Activated naive CD8-positive, alpha-beta T cell treated with anti-CD3 and anti-CD28 coated beads, Interleukin-2, amount 50 U/mL, for 24 hours (primary cell): ENCODE measurements around the gene GREB1.

Experiments
- ATAC-seq: fragments of 150-1000 bp; cut with Tn5 transposase; one replicate; pipeline ENCODE4 v1.10.0; 2021
- DNase-seq: peaks from one replicate; pipeline ENCODE4 v3.0.0; 2021
- H3K27ac Mint-ChIP-seq: one replicate; pipeline ENCODE4 v1.8.0; 2021; ENCODE audit warnings: mild to moderate bottlenecking, mixed read lengths
- H3K27me3 Mint-ChIP-seq: one replicate; pipeline ENCODE4 v1.8.0; 2021; ENCODE audit warnings: mixed read lengths
- H3K36me3 Mint-ChIP-seq: one replicate; pipeline ENCODE4 v1.8.0; 2021; ENCODE audit warnings: low read depth, mixed read lengths
- H3K4me1 Mint-ChIP-seq: one replicate; pipeline ENCODE4 v1.8.0; 2021; ENCODE audit warnings: mixed read lengths
- H3K4me3 Mint-ChIP-seq: one replicate; pipeline ENCODE4 v1.8.0; 2021; ENCODE audit warnings: mild to moderate bottlenecking, moderate library complexity, mixed read lengths
- H3K9me3 Mint-ChIP-seq: one replicate; pipeline ENCODE4 v1.8.0; 2021; ENCODE audit warnings: mixed read lengths

The GREB1 gene

DNA sequence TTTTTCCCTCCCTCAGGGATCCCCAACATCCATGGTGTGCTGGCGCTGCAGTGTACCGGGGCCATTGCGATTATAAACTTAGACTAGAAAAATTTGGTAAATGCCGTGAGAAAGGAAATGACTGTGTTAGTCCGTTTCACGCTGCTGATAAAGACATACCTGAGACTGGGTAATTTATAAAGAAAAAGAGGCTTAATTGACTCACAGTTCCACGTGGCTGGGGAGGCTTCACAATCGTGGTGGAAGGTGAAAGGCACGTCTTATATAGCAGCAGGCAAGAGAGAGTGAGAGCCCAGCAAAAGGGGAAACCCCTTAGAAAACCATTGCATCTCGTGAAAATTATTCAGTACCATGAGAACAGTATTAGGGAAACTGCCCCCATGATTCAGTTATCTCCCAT, 91.8 kb downstream of the GREB1 start:
- H3K36me3 Mint-ChIP-seq, result no peaks in the 10 kb centered on the region
- DNase-seq, result no peak
- H3K27ac Mint-ChIP-seq, result no peak overlapping the region
- peaks cover 3% of the 10 kb centered on the region for H3K9me3 Mint-ChIP-seq
- no peak overlapping the region for H3K4me3 Mint-ChIP-seq
- H3K4me1 Mint-ChIP-seq, result no peaks in the 10 kb centered on the region
- ATAC-seq, result peak; percentile 44
- H3K27me3 Mint-ChIP-seq, result peaks cover 1% of the 10 kb centered on the region

DNA sequence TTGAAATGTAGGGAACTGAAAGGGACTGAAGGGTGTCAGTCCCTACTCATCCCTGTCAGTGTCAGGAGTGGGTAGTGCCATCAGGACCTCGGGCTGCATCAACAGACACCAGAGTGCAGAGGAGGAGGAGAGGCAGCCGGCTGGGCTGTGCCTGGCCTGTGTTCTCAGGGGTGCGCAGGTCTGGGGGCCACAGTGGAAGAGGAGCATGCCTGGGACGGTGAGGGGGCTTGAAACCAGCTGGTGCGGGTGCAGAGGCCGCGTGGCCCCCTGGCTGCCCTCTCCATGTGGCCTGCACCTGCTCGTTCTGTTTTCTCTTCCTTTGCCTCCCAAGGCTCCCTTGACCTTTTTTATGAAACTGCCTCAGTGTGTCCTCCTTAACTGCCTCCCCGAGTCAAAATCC, 94.8 kb downstream of the GREB1 start:
- DNase-seq, result no peak
- Mint-ChIP-seq H3K9me3 (peaks cover 3% of the 10 kb centered on the region), H3K27ac (no peak overlapping the region), H3K4me1 (no peaks in the 10 kb centered on the region), H3K36me3 (no peaks in the 10 kb centered on the region), H3K27me3 (peaks cover 1% of the 10 kb centered on the region), H3K4me3 (no peak overlapping the region)
- no peak for ATAC-seq

GRCh38 chr2:11629215-11629614, 95.4 kb downstream of the GREB1 start:
- DNase-seq (no peak), ATAC-seq (no peak)
- Mint-ChIP-seq H3K36me3 (no peaks in the 10 kb centered on the region), H3K4me1 (no peaks in the 10 kb centered on the region), H3K27ac (no peak overlapping the region), H3K27me3 (peaks cover 1% of the 10 kb centered on the region), H3K4me3 (no peak overlapping the region), H3K9me3 (peaks cover 3% of the 10 kb centered on the region)

DNA sequence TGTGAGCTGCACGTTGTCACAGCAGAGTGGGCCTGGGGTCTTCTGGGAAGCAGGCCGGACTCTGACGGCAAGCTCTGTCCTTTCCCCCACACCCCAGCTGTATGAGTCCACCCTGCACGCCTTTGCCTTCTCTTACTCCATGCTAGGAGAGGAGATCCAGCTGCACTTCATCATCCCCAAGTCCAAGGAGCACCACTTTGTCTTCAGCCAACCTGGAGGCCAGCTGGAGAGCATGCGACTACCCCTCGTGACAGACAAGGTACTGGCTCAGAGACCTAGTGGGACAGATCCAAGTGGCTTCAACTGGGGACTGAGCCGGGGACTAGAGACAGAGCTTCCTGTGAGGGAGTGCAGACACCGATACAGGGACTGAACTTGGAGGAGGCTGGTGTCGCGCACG, 96.0 kb downstream of the GREB1 start:
- DNase-seq, result no peak
- Mint-ChIP-seq H3K27me3 (peaks cover 1% of the 10 kb centered on the region), H3K4me3 (no peak overlapping the region), H3K27ac (no peak overlapping the region), H3K36me3 (no peaks in the 10 kb centered on the region), H3K9me3 (peaks cover 3% of the 10 kb centered on the region), H3K4me1 (no peaks in the 10 kb centered on the region)
- no peak for ATAC-seq

DNA sequence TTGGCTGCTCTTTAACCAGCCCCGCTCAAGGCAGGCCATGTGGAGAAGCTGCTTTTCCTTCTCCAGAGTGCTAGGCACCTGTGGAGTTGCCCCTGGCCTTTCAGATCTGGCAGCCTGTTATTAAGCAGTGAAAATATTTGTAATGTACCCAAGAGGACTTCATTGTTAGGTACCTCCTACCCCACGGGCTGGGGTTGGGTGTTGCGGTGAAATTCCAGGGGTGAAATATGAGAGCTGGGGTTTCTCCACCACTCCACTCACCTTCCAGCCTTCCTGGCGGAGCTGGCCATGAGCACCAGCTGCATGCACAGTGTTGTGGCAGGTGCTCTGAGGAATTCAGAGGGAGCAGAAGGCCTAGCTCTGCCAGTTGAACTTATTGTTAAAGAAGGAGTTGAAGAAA, 97.0 kb downstream of the GREB1 start:
- Mint-ChIP-seq H3K27ac (no peak overlapping the region), H3K27me3 (peaks cover 1% of the 10 kb centered on the region), H3K4me3 (no peak overlapping the region), H3K4me1 (no peaks in the 10 kb centered on the region), H3K36me3 (no peaks in the 10 kb centered on the region), H3K9me3 (peaks cover 3% of the 10 kb centered on the region)
- no peak for ATAC-seq
- DNase-seq, result no peak

DNA sequence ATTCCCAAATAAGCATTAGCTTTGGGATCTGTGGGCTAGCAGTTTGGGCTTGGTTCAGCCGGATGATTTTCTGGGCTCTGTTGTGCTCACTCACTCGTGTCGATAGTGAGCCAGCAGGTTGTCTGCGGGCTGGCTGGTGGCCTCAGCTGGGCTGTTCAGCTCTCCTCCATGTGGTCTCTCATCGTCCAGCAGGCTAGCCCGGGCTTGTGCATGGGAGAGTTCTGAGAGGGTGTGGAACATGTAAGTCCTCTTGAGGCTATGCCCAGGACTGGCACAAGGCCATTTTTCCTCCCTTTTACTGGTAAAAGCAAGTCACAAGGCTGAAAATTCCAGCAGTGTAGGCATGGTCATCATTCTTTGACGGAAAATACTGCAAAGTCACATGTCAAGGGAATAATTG, 97.6 kb downstream of the GREB1 start:
- DNase-seq (no peak), ATAC-seq (no peak)
- H3K4me1 Mint-ChIP-seq, result no peaks in the 10 kb centered on the region
- H3K9me3 Mint-ChIP-seq, result peaks cover 3% of the 10 kb centered on the region
- H3K4me3 Mint-ChIP-seq, result no peak overlapping the region
- no peaks in the 10 kb centered on the region for H3K36me3 Mint-ChIP-seq
- peaks cover 1% of the 10 kb centered on the region for H3K27me3 Mint-ChIP-seq
- no peak overlapping the region for H3K27ac Mint-ChIP-seq

- no peak overlapping the region for H3K4me3 Mint-ChIP-seq
- H3K36me3 Mint-ChIP-seq, result no peaks in the 10 kb centered on the region
- no peaks in the 10 kb centered on the region for H3K4me1 Mint-ChIP-seq
- no peak for DNase-seq
- no peaks in the 10 kb centered on the region for H3K9me3 Mint-ChIP-seq
- H3K27ac Mint-ChIP-seq, result no peak overlapping the region
- no peak for ATAC-seq
- no peaks in the 10 kb centered on the region for H3K27me3 Mint-ChIP-seq
Observed at GRCh38 chr2:11633923-11634478, 100.2 kb downstream of the GREB1 start.

GRCh38 chr2:11634584-11634983, 100.7 kb downstream of the GREB1 start:
- no peaks in the 10 kb centered on the region for H3K36me3 Mint-ChIP-seq
- H3K4me1 Mint-ChIP-seq, result no peaks in the 10 kb centered on the region
- no peaks in the 10 kb centered on the region for H3K9me3 Mint-ChIP-seq
- H3K4me3 Mint-ChIP-seq, result no peak overlapping the region
- H3K27ac Mint-ChIP-seq, result no peak overlapping the region
- peaks cover under 1% of the 10 kb centered on the region for H3K27me3 Mint-ChIP-seq
- DNase-seq (no peak), ATAC-seq (no peak)

DNA sequence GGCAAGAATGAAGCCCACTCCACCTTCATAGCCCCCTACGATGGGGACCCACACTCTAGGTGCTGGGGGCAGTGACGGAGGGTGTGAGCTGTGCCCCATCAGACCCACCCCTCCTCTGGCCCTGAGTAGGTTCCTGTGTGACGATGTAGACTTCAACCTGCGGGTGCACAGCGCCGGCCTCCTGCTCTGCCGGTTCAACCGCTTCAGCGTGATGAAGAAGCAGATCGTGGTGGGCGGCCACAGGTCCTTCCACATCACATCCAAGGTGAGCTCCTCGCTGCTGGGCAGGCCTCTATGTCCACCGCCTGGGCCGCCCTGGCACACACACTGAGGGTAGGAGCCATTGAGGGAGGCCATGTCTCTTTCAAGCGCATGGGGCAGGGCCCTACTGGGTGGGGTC, 101.3 kb downstream of the GREB1 start:
- ATAC-seq (no peak), DNase-seq (no peak)
- Mint-ChIP-seq H3K4me3 (no peak overlapping the region), H3K27me3 (peaks cover 5% of the 10 kb centered on the region), H3K36me3 (no peaks in the 10 kb centered on the region), H3K4me1 (no peaks in the 10 kb centered on the region), H3K9me3 (no peaks in the 10 kb centered on the region), H3K27ac (no peak overlapping the region)

DNA sequence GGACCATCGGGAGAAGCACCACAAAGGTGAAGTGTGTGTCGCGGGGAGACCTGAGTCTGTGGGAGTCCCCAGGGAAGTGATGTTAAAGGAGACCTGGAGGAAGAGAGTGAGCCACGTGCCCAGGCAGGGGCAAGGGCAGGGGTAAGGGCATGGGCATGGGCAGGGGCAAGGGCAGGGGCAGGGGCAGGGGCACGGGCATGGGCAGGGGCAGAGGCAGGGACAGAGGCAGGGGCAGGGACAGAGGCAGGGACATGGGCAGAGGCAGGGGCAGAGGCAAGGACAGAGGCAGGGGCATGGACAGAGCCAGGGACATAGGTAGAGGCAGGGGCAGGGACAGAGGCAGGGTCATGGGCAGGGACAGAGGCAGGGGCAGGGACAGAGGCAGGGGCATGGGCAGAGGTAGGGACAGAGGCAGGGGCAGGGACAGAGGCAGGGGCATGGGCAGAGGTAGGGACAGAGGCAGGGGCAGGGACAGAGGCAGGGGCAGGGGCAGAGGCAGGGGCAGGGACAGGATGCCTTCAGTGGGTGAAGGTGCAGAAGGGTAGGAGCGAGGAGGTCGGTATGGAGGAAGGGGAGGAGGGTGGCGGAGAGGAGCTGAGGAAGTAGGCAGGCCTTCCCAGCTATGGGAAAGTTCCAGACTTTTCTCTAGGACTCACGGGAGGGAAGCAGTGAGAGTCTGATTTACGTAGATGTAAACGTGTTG, 102.9 kb downstream of the GREB1 start:
- H3K9me3 Mint-ChIP-seq, result no peaks in the 10 kb centered on the region
- no peaks in the 10 kb centered on the region for H3K36me3 Mint-ChIP-seq
- peaks cover 6% of the 10 kb centered on the region for H3K27me3 Mint-ChIP-seq
- no peaks in the 10 kb centered on the region for H3K4me1 Mint-ChIP-seq
- H3K27ac Mint-ChIP-seq, result no peak overlapping the region
- DNase-seq (no peak), ATAC-seq (no peak)
- H3K4me3 Mint-ChIP-seq, result no peak overlapping the region

- Mint-ChIP-seq H3K27me3 (peaks cover 6% of the 10 kb centered on the region), H3K36me3 (no peaks in the 10 kb centered on the region), H3K4me3 (no peak overlapping the region), H3K27ac (no peak overlapping the region), H3K4me1 (no peaks in the 10 kb centered on the region), H3K9me3 (no peaks in the 10 kb centered on the region)
- DNase-seq (no peak), ATAC-seq (no peak)
Observed at GRCh38 chr2:11637546-11637945, 103.7 kb downstream of the GREB1 start.

DNA sequence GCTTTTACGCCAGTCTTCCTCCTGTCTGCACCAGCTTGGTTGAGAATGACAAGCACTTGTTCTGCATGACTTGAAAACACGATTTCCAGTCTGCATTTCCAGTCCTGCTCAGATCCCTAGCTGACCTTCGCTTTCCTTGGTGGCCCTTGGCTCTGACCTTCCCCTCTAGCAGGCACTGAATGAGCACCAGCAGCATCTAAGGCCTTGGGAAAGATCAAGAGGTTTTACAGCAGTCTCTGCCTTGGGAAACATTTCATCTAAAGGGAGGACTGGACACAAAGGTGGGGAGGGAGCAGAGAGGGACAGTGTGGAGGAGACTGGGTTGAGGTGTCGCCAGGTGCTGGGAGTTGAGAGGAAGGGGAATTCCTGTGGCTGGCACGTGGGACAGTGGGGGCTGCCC, 105.7 kb downstream of the GREB1 start:
- DNase-seq (no peak), ATAC-seq (no peak)
- Mint-ChIP-seq H3K27ac (no peak overlapping the region), H3K4me3 (no peak overlapping the region), H3K4me1 (no peaks in the 10 kb centered on the region), H3K27me3 (peaks cover 6% of the 10 kb centered on the region), H3K36me3 (no peaks in the 10 kb centered on the region), H3K9me3 (no peaks in the 10 kb centered on the region)

GRCh38 chr2:11640132-11640531, 106.3 kb downstream of the GREB1 start:
- Mint-ChIP-seq H3K4me1 (no peaks in the 10 kb centered on the region), H3K36me3 (no peaks in the 10 kb centered on the region), H3K27ac (no peak overlapping the region), H3K27me3 (peaks cover 6% of the 10 kb centered on the region), H3K9me3 (no peaks in the 10 kb centered on the region), H3K4me3 (no peak overlapping the region)
- DNase-seq, result no peak
- ATAC-seq, result no peak

DNA sequence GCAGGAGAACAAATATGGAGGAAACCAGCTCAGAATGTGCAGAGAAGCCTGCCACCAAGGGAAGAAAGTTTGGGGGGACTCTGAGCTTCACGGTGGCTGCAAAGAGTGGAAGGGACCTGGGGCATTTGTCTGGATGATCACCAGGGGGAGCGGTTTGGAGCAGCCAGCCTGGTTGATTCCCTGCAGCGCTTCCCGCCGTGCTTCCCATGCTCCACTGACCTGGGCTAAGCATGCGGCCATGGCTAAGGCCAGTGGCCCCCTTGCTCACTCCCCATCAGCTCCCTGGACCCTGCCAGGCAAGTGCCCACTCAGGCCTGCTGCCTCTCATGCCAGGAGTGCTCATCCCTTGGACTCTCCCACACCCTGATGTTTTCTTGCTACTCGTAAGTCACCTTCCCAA, 109.1 kb downstream of the GREB1 start:
- H3K27ac Mint-ChIP-seq, result no peak overlapping the region
- no peak overlapping the region for H3K4me3 Mint-ChIP-seq
- ATAC-seq (no peak), DNase-seq (no peak)
- peaks cover 6% of the 10 kb centered on the region for H3K27me3 Mint-ChIP-seq
- no peaks in the 10 kb centered on the region for H3K36me3 Mint-ChIP-seq
- no peaks in the 10 kb centered on the region for H3K9me3 Mint-ChIP-seq
- H3K4me1 Mint-ChIP-seq, result no peaks in the 10 kb centered on the region

DNA sequence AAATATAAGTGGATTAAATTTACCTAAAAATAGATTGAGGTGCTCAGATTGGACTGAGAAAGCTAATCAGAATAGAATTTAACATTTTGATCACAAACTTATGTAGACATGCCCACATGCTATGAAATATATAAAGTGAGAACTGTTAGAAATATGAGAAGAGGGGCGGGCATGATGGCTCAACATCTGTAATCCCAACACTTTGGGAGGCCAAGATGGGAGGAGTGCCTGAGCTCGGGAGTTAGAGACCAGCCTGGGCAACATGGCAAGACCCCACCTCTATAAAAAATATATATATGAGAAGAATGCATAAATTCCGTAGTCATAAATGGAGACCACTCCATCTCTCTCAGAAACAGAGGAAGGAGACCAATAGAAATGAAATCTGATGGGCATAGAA, 110.4 kb downstream of the GREB1 start:
- H3K27ac Mint-ChIP-seq, result no peak overlapping the region
- no peak overlapping the region for H3K4me3 Mint-ChIP-seq
- no peaks in the 10 kb centered on the region for H3K4me1 Mint-ChIP-seq
- no peaks in the 10 kb centered on the region for H3K36me3 Mint-ChIP-seq
- no peaks in the 10 kb centered on the region for H3K9me3 Mint-ChIP-seq
- ATAC-seq (no peak), DNase-seq (no peak)
- H3K27me3 Mint-ChIP-seq, result peaks cover 17% of the 10 kb centered on the region

- ATAC-seq, result no peak
Observed at GRCh38 chr2:11646530-11646929, 112.7 kb downstream of the GREB1 start.

More at GRCh38 chr2:11646530-11646929, 112.7 kb downstream of the GREB1 start:
- no peak overlapping the region for H3K4me3 Mint-ChIP-seq
- no peak for DNase-seq
- H3K4me1 Mint-ChIP-seq, result no peaks in the 10 kb centered on the region
- peaks cover 14% of the 10 kb centered on the region for H3K27me3 Mint-ChIP-seq
- no peaks in the 10 kb centered on the region for H3K9me3 Mint-ChIP-seq
- no peak overlapping the region for H3K27ac Mint-ChIP-seq
- no peaks in the 10 kb centered on the region for H3K36me3 Mint-ChIP-seq
